GM18517 (cell line): ENCODE measurements around the gene MAPK8IP1.

Experiments
- ATAC-seq: cut with Tn5 transposase; IDR thresholded peaks from one replicate; pipeline ENCODE4 v1.9.1; 2021; ENCODE audit warnings: mild to moderate bottlenecking, moderate library complexity; ENCODE audit not compliant: unreplicated experiment

MAPK8IP1 gene

GRCh38 chr11:45859661-45860140 is 25.8 kb upstream of the MAPK8IP1 start:
- ATAC-seq, result no peak

- no peak for ATAC-seq
These were observed 25.1 kb upstream of the MAPK8IP1 start for GRCh38 chr11:45860348-45860747.

- no peak for ATAC-seq
These were observed 24.5 kb upstream of the MAPK8IP1 start for GRCh38 chr11:45860764-45861510.

- no peak for ATAC-seq
These were observed 21.4 kb upstream of the MAPK8IP1 start for GRCh38 chr11:45864041-45864440.

- no peak for ATAC-seq
These were observed 15.9 kb upstream of the MAPK8IP1 start for GRCh38 chr11:45869551-45869950.

- ATAC-seq, result no peak
These were observed 14.7 kb upstream of the MAPK8IP1 start for GRCh38 chr11:45870706-45871105.

GRCh38 chr11:45871638-45872037 is 13.8 kb upstream of the MAPK8IP1 start:
- ATAC-seq, result no peak

GRCh38 chr11:45872651-45873356 is 12.6 kb upstream of the MAPK8IP1 start:
- no peak for ATAC-seq

- no peak for ATAC-seq
These were observed 9.1 kb upstream of the MAPK8IP1 start for GRCh38 chr11:45876401-45876800.

GRCh38 chr11:45877221-45877620 is 8.2 kb upstream of the MAPK8IP1 start:
- no peak for ATAC-seq

GRCh38 chr11:45877845-45878244 is 7.6 kb upstream of the MAPK8IP1 start:
- no peak for ATAC-seq

- no peak for ATAC-seq
These were observed 5.4 kb upstream of the MAPK8IP1 start for GRCh38 chr11:45879803-45880686.

- no peak for ATAC-seq
These were observed 4.5 kb upstream of the MAPK8IP1 start for GRCh38 chr11:45880772-45881570.

GRCh38 chr11:45881708-45882368 is 3.6 kb upstream of the MAPK8IP1 start:
- ATAC-seq, result no peak

- ATAC-seq, result no peak
These were observed 760 bp upstream of the MAPK8IP1 start for GRCh38 chr11:45884596-45885185.

- ATAC-seq, result no peak
These were observed 670 bp downstream of the MAPK8IP1 start for GRCh38 chr11:45885921-45886721.

- ATAC-seq, result no peak
These were observed 1.5 kb downstream of the MAPK8IP1 start for GRCh38 chr11:45886816-45887520.

- no peak for ATAC-seq
These were observed 2.1 kb downstream of the MAPK8IP1 start for GRCh38 chr11:45887587-45887986.
